Esophagus squamous epithelium (tissue), 4 donors: ENCODE data around the gene BAZ2A.

ENCODE experiments used
- POLR2A ChIP-seq, 4 donors: fragments of 450-650 bp; IDR thresholded peaks; one replicate each; pipeline ENCODE4 v1.6.1; 2017; ENCODE audit warnings: antibody characterized with exemption in 4 of 4, mild to moderate bottlenecking in 4 of 4, moderate library complexity in 3 of 4
- TF ChIP-seq, protein P1 (sequence below), 6 experiments: fragments of 450-650 bp in 4 of 6; fragments of 200-600 bp in 2 of 6; sonication (generic) in 2 of 6; IDR thresholded peaks; one replicate each; pipeline ENCODE4 v1.5.1; 2016 to 2019; ENCODE audit warnings: antibody characterized with exemption in 6 of 6, mild to moderate bottlenecking in 4 of 6, moderate library complexity in 4 of 6

- no peak for TF ChIP-seq POLR2A (IDR thresholded peaks at IDR 0.05)
- TF ChIP-seq, protein P1, sequence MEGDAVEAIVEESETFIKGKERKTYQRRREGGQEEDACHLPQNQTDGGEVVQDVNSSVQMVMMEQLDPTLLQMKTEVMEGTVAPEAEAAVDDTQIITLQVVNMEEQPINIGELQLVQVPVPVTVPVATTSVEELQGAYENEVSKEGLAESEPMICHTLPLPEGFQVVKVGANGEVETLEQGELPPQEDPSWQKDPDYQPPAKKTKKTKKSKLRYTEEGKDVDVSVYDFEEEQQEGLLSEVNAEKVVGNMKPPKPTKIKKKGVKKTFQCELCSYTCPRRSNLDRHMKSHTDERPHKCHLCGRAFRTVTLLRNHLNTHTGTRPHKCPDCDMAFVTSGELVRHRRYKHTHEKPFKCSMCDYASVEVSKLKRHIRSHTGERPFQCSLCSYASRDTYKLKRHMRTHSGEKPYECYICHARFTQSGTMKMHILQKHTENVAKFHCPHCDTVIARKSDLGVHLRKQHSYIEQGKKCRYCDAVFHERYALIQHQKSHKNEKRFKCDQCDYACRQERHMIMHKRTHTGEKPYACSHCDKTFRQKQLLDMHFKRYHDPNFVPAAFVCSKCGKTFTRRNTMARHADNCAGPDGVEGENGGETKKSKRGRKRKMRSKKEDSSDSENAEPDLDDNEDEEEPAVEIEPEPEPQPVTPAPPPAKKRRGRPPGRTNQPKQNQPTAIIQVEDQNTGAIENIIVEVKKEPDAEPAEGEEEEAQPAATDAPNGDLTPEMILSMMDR (IDR thresholded peaks at IDR 0.05): no peak
Measured at GRCh38 chr12:56591961-56592360, 38.2 kb downstream of the BAZ2A start.
